HG02623 (cell line): ENCODE data around the gene OCEL1.

ENCODE experiments used
- ATAC-seq: cut with Tn5 transposase; IDR thresholded peaks from one replicate; pipeline ENCODE4 v1.9.1; 2021; ENCODE audit warnings: moderate library complexity; ENCODE audit not compliant: unreplicated experiment

Gene OCEL1

GRCh38 chr19:17237747-17238706 lies 12.0 kb downstream of the OCEL1 start:
- ATAC-seq, result no peak

DNA sequence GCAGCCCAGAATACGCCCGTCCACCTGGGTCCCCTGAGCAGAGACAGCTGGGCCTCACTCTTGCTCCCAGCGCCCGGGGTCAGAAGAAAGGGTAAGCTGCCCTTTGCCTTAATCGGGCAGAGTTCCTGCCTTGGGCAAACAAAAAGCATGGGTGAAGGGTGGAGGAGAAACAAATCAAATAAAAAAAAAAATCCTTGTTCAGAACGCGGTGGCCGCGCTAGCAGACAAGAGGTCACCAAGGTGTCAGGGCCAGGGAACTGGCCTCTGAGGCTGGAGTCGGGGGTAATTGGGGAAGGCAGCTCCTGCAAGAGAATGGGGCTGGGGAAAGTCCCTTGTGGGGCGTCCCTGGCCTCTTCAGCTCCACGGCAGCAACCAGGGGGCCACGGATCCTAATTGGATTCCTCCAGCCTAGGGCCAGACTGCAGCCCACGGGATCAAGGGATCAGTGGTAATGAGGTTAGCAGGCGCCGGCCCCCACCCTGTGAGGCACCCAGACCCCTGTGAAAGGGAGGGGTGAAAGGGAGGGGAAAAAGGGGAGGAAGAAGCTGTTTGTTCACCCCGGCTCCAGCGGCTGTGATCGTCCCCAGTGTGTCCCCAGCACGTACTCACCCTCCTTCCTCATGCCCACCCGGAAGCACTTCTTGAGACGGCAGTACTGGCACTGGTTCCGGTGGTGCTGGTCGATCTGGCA lies 14.2 kb downstream of the OCEL1 start:
- ATAC-seq, result no peak

GRCh38 chr19:17240826-17241399 lies 14.9 kb downstream of the OCEL1 start:
- ATAC-seq, result no peak

DNA sequence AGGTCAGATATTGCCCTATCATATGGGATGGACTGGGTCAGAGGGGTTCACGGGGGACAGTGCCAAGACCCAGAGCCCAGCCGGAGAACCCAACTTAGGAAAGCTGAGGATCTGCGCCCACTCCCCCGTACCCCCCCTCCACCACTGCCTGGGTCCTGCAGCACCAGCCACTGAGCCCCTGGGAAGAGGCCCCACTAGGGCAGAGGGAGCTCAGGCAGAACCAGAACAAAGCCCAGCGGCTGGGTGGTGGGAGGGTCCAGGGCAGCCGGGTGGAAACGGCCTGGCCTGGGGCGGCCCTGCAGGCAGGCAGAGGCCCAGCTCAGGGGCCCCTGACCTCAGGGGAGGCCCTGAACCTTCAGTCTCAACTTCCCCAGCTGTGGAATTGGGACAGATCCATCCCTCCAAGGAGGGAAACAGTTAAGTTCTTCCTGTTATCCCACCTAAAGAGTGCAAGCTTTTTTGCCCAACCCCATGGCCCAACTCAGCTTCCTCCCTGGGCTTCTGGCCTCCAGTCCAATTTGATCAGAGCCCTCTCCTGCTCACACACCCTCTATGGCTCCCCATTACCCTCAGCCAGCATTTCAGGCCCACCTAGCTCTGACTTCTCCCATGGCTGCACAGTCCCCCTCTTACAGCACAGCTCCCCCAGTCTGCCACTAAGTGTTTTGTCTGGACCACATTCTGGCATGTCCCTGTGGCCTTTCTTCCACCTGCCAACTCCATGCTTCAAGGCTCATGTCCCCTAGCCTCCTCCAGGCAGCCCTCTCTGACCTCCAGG lies 16.6 kb downstream of the OCEL1 start:
- no peak for ATAC-seq

- no peak for ATAC-seq
These were observed 17.3 kb downstream of the OCEL1 start for GRCh38 chr19:17243211-17243829.

DNA sequence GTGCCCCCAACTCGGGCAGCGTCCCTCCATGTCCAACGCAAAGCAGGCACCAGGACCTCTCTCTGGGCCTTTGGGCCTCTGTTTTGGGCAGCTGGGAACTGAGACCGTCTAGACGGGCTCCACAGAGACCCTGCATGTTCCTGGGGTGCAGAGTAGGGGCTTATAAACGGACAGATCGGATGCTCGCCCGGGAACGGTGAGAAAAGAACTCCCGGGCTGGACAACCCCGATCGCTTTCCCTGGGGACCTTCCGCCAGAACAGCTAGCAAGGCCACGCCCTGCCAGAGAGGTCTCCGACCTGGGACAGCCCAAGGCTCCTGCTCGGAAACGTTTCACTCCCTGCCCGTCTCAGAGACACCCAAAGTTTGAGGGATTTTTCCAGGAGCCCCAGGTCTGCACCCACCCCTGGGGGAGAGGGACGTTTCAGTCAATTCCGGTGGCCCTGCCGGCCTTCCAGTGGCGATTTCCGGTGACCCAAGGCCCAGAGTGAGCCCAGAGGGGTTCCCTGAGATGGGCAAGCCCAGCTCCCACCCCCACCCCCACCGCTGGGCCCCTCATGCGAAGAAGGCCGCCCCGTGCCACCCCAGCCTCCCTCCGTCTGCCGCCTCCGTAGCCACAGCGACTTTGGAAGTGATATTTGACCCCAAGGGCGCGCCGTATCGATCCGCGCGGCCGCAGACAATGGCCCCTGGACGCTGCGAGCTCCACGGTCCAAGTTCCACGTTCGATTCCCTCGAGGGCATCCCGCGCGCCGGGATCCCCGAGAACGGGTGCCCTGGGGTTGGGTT lies 18.0 kb downstream of the OCEL1 start:
- no peak for ATAC-seq

- ATAC-seq, result peak; percentile 22
These were observed 18.9 kb downstream of the OCEL1 start for GRCh38 chr19:17244618-17245534.

- ATAC-seq, result no peak
These were observed 19.5 kb downstream of the OCEL1 start, which contains the start of gene NR2F6 for GRCh38 chr19:17245535-17245984. NR2F6 (minus strand) TSS chr19:17245919; CDS start chr19:17245220, 699 bp downstream.

DNA sequence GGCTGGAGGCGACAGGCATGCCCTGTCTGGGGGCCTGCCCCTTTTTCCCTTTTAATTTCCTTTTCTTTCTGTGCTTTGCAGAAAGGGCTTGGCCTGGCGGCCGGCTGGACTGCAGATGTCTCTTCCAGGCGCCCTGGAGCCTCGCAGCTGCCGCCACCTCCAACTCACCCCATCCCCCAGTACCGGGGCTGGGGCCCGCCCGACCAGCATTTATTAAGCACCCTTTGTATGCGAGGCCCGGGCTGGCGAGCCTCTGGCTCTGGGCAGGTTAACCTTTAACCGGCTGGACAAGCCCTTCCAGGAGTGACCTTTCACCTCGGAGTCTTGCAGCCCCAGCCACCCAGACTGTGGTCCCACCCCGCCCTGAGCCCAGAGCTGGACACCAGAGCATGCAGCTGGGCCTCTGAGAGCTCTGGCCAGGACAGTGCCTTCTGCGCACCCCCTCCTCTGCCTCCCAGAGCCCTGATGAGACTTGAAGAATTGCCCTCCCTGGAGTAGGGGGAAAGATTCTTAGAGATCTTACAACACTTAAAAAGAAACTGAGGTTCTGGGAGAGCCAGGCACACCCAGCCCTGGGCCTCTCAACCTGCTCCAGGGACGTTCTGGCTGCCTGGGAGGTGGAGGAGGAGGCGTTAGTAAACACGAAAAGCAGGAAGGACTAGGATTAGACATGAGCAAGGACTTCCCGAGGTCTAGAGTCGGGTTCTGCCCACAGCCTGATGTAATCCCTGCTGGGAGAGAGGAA lies 20.8 kb downstream of the OCEL1 start:
- no peak for ATAC-seq

DNA sequence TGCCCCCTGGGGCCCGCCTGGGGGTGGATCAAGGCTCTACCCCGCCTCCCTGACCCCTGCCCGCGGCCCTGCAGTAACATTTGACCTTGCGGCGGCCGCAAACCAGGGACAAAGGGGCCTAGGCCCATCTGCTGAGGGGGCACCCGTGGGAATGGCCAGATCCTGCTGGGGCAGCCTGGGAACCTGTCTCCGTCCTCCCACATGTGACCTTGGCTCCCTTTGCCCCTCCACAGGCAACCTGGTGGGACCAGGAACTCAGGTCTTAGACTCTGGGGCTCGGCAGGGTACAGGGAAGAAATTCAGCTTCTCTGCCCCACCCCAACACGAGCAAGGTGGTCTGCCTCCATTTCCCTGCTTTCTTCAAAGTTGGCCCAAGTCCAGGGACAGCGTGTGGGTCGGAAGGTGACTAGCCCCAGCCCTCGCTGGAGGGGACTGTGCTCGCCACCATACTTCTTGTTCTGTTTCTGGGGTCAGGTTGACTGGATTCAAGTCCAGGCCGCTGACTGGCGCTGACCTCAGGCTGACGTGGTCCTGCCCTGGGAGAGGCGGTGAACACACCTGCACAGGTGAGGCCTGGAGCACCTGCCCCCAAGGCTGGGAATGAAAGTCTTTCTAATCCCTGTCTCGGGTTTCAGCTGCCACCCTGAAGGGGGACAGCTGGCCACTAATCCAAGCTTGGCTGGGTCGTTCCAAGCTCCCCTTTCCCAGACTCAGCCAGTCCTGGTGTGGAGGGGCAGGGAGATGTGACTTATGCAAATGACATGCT lies 22.2 kb downstream of the OCEL1 start:
- no peak for ATAC-seq

DNA sequence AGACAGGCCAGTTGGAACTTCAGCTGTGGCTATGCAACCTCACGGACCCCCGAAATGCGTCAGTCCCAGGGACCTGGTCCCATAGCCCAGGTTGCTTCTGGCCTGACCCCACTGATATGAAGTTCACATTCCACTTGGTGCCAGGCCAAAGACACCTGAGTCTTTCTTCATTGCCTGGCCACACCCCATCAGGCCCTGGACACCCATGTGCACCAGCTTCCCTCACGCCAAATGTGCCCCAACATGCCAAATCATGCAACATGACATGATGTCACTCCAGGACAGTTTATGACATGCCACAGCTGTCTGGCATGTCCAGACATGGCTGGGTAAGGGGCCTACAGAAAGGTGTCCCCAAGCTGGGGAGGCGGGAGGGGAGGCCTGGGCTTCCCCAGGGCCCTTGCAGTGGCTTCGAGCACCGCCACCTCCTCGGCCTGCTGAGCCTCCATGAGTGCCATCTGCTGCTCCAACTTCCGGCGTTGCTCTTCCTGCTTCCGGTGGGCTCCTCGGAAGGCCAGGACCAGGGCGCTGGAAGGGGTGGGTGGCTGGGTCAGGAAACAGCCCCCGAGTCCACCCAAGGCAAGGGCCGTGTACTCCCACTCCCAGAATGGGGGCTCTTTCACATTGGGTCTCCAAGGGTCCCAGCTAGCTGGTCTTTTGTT lies 24.0 kb downstream of the OCEL1 start:
- ATAC-seq, result no peak

DNA sequence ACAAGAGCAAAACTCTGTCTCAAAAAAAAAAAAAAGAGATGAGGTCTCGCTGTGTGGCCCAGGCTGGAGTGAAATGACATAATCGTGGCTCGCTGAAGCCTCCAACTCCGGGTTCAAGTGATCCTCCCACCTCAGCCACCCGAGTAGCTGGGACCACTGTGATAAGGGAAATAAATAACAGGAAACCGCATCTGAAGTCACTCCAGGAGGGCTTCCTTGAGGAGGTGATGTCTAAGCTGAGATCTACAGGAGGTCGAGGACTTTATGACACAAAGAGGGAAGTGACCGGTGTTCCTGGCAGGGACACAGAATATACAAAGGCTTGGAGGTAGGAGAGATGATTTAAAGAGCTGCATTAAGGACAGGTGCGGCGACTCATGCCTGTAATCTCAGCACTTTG lies 28.6 kb downstream of the OCEL1 start:
- ATAC-seq, result no peak

DNA sequence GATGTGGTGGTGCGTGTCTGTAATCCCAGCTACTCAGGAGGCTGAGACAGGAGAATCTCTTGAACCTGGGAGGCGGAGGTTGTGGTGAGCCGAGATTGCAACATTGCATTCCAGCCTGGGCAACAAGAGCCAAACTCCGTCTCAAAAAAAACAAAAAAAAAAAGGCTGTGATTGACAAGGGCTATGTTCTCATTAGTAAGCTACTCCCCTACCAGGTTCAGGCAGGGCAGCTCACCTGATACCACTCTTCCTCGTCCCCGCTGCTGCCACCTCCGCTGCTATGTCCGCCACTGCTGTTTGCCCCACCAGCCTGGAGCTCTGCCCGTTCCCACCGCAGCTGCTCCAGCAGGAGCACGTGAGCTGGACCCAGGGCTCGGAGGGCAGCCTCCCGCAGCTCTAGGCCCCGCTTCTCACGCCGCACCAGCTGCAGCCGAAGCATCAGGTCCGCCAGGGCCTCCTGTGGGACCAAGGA lies 29.2 kb downstream of the OCEL1 start:
- ATAC-seq, result no peak

DNA sequence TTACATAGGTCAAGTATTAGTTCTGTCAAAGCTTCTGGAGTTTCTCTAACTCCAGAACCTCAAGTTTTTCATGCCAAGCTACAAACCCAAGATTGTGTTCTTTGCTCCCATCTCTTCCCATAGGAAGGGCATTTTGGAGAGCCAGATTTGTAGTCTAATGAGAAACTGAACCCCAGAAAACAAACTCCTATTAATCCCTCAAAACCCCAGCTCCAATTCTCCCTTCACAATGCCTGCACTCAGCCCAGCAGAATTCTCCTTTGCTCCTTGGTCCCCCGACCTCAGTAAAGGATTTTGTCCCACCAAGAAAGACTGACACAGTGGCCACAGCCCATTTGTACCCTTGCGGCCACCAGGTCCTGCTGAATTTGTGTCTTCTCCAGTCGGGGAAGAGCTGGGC lies 30.1 kb downstream of the OCEL1 start:
- no peak for ATAC-seq

DNA sequence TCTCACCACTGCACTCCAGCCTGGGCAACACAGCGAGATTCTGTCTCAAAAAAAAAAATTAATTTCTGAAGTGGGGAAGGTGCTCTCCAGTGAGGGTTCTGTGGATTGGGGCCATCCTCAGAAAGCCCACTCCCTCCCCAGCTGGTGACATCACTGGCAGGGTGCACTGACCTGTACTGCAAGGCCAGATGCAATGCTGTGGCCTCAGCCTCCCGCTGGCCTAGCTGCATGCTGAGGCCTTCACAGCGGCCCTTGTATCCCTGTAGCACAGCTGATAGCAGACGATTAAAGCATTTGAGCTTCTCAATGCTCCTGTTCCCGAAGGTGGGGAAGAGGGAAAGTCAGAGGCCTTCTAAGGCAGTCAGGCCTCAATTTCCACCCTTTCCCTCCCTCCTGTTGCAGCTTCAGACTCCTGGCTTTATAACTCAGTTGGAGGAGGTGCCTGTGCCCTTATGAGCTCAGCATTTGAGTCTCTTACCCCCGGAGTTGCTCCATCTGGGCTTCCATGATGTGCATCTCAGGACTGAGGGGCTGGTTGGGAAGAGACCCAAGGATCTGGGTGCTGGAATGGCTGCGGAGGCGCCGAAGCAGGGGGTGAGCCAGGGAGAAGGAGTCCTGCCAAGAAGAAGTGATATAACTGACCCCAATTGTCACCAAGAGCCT lies 33.2 kb downstream of the OCEL1 start:
- ATAC-seq, result no peak

DNA sequence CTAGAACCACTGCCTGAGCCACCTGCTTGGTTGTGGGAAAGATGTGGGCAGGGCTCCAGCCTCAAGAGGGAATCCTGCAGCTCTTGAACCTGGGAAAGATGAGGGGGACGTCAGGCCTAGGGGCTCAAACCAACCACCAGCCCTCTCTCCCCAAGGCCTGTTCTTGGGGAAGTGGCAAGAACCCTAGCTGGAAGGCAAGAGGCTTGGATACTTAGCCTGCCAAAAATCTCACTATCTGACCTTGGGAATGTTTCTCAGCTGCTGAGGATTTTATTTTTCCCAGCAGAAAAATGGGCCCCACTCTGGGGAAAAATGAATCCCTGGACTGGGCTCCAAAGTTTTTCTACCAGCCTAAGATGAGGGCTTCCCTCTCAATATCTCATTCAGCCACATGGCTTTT lies 33.9 kb downstream of the OCEL1 start:
- ATAC-seq, result no peak
